ENCODE data around the gene C9orf50.

Gene C9orf50

DNA sequence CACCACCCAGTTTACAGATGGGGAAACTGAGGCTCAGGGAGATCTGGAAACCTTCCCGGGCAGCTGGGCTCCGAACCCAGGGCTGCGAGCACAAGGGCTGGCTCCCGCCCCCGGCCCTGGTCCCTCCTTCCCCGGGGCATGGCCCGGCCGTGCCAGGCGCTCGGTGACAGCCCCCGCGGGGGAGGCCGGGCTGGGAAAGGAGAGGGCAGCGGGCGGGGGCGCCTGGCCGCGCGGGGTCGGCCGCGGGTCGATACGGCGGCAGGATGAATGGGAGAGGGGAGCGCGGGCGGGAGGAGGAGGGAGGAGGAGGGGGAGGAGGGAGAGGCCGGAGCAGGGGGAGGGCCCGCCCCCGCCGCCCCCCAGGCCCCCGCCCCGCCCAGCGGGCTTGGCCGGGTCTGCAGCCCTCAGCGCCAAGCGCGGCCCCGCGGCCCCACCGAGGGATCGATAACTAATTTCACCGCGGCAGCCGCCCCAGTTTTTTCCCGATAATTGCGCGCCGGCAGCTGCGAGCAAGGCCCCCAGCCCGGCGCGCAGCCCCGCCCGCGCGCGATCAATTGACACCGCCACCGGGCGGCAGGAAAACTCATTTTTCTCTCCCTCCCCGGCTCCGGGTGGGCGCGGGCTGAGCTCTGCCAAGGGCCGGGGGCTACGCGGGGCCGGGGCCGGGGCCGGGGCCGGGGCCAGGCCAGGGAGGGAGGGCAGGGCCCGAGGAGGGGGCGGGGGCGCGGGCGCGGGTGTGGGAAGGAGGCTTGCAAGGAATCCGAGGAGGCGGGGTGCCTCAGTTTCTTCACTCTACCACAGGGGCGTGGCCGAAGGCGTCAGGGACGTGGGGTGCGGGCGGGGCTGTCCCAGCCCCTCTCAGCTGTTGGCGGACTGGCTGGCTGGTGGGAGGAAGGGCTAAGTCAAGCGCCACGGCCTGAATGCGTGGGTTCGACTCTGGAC lies 52.1 kb downstream of the C9orf50 start:
- no peak for DNase-seq

DNA sequence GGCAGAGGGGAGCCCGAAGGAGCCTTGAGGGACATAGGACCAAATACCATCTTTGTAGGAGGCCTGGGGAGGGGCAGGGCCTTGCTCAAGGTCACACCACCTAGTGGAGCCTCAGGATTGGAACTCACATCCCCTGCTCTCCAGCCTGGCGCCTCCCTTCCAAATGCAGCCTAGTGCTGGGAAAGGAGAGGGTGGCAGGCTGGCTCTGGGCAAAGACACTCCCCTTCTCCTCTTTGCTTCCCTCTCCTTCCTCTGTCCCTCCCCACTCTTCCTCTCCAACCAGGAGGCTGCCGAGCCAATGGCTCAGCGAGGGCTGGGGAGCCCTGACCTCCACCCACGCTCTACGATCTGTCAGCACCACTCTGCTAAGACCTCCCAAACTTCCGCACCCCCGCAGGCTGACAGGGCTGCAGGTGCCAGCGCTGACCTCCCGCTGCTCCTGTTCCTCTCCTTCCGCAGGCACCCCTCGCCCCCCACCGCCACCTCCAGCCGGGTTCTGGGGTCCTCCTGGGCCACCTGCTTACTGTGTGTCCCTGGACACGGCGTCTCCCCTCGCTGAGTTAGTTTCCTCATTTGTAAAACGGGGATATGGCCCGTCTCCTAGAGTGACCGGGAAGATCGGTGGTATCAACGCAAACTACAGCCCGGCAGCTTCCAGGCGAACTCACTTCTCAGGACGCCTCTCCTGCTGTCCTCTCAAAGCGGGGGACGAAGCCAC lies 52.9 kb downstream of the C9orf50 start:
- DNase-seq: no peak

DNA sequence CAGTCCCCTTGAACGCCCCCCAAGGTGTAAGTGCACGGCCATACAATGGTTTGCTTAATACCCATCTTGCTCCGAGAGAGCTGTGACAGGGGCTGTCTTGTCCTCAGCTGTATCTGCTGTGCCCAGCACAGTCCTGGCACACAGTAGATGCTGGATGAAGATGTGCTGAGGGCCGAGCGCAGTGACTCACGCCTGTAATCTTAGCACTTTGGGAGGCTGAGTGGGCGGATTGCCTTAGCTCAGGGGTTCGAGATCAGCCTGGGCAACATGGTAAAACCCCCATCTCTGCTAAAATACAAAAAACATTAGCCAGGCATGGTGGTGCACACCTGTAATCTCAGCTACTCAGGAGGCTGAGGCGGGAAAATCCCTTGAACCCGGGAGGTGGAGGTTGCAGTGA lies 53.6 kb downstream of the C9orf50 start:
- DNase-seq: no peak

- no peak for DNase-seq
Observed at GRCh38 chr9:129566563-129567266, 54.2 kb downstream of the C9orf50 start.

GRCh38 chr9:129562917-129563316 lies 58.0 kb downstream of the C9orf50 start:
- DNase-seq: no peak

- DNase-seq: no peak
Observed at GRCh38 chr9:129562514-129562913, 58.4 kb downstream of the C9orf50 start.

Measured in NCI-H1048 (cell line).